KMS-11 (cell line): ENCODE results near the gene ABTB2.

Experiments
- H2AFZ ChIP-seq: fragments of 200-600 bp; sonication (generic); 2 replicates; pipeline ENCODE4 v1.6.1; 2016; ENCODE audit warnings: antibody characterized with exemption, mixed run types, low read depth
- H3K27ac ChIP-seq: fragments of 200-600 bp; sonication (generic); 2 replicates; pipeline ENCODE4 v1.6.1; 2016; ENCODE audit warnings: mild to moderate bottlenecking, mixed run types
- H3K27me3 ChIP-seq: fragments of 200-600 bp; sonication (generic); 2 replicates; pipeline ENCODE4 v1.6.1; 2017; ENCODE audit warnings: mild to moderate bottlenecking, low read depth, mixed run types, moderate library complexity; ENCODE audit not compliant: insufficient read depth
- H3K36me3 ChIP-seq: fragments of 200-600 bp; sonication (generic); 2 replicates; pipeline ENCODE4 v1.6.1; 2017; ENCODE audit warnings: mild to moderate bottlenecking, mixed run types; ENCODE audit not compliant: insufficient read depth
- H3K4me1 ChIP-seq: fragments of 200-600 bp; sonication (generic); 2 replicates; pipeline ENCODE4 v1.6.1; 2016; ENCODE audit warnings: mild to moderate bottlenecking, low read depth, mixed run types; ENCODE audit not compliant: poor library complexity, severe bottlenecking
- H3K4me2 ChIP-seq: fragments of 200-600 bp; sonication (generic); 2 replicates; pipeline ENCODE4 v1.7.0; 2016; ENCODE audit warnings: mild to moderate bottlenecking, mixed run types
- H3K4me3 ChIP-seq: fragments of 200-600 bp; sonication (generic); IDR thresholded peaks from 2 replicates; pipeline ENCODE4 v1.6.1; 2017; ENCODE audit warnings: low read depth, low read length, mixed read lengths; ENCODE audit not compliant: insufficient read depth
- H3K79me2 ChIP-seq: fragments of 200-600 bp; sonication (generic); 2 replicates; pipeline ENCODE4 v1.6.1; 2016; ENCODE audit warnings: low read depth, mixed run types; ENCODE audit not compliant: insufficient read depth
- H3K9ac ChIP-seq: fragments of 200-600 bp; sonication (generic); 2 replicates; pipeline ENCODE4 v1.6.1; 2016; ENCODE audit warnings: mild to moderate bottlenecking, mixed run types
- H4K20me1 ChIP-seq: fragments of 200-600 bp; sonication (generic); 2 replicates; pipeline ENCODE4 v1.6.1; 2016; ENCODE audit warnings: mild to moderate bottlenecking, mixed run types; ENCODE audit not compliant: insufficient read depth
- CTCF ChIP-seq: fragments of 200-600 bp; sonication (generic); conservative IDR thresholded peaks from 2 replicates; pipeline ENCODE4 v1.6.1; 2017; ENCODE audit warnings: low read depth, mild to moderate bottlenecking, antibody characterized with exemption, low read length, moderate library complexity, mixed read lengths

Gene ABTB2

DNA sequence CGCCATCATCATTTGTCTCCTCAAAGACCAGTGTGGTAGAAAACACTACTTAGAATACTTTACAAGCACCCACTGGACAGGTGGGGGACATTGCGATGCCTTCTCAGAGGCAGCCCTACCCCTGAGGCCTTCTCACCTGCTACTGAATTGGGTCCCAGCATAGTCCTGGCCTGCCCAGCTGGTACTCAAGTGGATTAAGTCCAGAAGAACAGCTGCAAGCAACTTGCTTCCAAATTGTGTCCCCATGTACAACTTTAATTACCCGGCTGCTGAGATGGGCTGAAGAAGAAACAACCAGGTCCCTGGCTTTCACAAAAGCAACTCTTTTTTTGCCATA lies 12.3 kb downstream of the ABTB2 start:
- H4K20me1 ChIP-seq = no peaks in the 10 kb centered on the region
- no peaks in the 10 kb centered on the region for H3K27me3 ChIP-seq
- H3K27ac ChIP-seq = no peak overlapping the region
- H2AFZ ChIP-seq = no peak overlapping the region
- no peak overlapping the region for H3K4me2 ChIP-seq
- H3K4me1 ChIP-seq = no peaks in the 10 kb centered on the region
- no peak for TF ChIP-seq CTCF
- no peaks in the 10 kb centered on the region for H3K36me3 ChIP-seq
- H3K4me3 ChIP-seq = no peak overlapping the region
- H3K9ac ChIP-seq = no peak overlapping the region
- no peaks in the 10 kb centered on the region for H3K79me2 ChIP-seq

DNA sequence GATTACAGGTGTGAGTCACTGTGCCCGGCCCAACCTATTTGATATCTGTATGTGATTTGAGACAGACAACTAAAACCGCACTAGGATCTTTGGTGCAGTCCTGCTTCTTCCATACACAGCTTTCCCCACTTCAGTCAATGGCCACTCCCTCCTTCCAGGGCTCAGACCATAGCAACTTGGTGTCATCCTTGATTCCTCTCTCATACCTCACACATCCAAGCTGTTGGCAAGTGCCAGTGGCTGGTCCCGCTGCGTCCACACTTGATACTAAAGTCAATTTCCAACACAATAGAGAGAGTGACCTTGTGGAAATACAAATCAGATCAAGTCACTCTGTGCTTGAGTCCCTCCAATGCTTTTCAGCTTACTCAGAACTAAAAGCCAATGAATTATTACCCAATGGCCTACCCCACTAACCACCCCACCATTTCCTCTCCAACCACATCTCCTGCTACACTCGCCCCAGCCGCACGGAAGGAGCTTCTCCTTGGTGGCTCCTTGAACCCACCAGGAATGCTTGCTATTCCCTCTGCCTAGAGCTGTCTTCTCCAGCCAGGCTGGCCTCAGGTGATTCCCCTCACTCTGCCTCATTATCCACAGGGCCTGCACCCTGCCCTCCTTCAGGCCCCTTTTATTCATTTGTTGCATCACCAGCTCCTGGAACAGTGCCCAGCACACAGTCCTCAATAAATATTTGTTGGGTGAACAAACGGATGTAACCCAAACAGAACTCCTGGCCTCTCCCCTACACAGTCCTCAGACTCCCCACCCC lies 12.9 kb downstream of the ABTB2 start:
- Histone ChIP-seq H3K4me1 (no peaks in the 10 kb centered on the region), H3K79me2 (no peaks in the 10 kb centered on the region), H3K36me3 (no peaks in the 10 kb centered on the region), H3K4me2 (no peak overlapping the region), H3K4me3 (no peak overlapping the region), H4K20me1 (no peaks in the 10 kb centered on the region), H3K27ac (no peak overlapping the region), H2AFZ (no peak overlapping the region), H3K27me3 (no peaks in the 10 kb centered on the region), H3K9ac (no peak overlapping the region)
- TF ChIP-seq CTCF = no peak

DNA sequence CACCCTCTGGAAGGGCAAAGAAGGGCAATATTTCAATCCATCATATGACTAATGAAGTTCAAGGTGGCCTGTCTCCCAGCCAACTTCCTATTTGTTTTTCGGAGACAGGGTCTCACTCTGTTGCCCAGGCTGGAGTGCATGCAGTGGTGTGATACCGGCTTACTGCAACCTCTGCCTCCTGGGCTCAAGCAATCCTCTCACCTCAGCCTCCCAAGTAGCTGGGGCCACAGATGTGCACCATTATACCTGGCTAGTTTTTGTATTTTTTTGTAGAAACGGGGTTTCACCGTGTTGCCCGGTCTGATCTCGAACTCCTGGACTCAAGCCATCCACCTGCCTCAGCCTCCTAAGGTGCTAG lies 13.4 kb downstream of the ABTB2 start:
- H3K9ac ChIP-seq = no peak overlapping the region
- no peaks in the 10 kb centered on the region for H3K4me1 ChIP-seq
- H2AFZ ChIP-seq = no peak overlapping the region
- H3K36me3 ChIP-seq = no peaks in the 10 kb centered on the region
- no peak overlapping the region for H3K27ac ChIP-seq
- TF ChIP-seq CTCF = no peak
- no peak overlapping the region for H3K4me3 ChIP-seq
- no peaks in the 10 kb centered on the region for H3K27me3 ChIP-seq
- no peak overlapping the region for H3K4me2 ChIP-seq
- H4K20me1 ChIP-seq = no peaks in the 10 kb centered on the region
- H3K79me2 ChIP-seq = no peaks in the 10 kb centered on the region

GRCh38 chr11:34343686-34344085 lies 14.1 kb downstream of the ABTB2 start:
- no peak overlapping the region for H2AFZ ChIP-seq
- H3K4me1 ChIP-seq = no peaks in the 10 kb centered on the region
- no peak overlapping the region for H3K27ac ChIP-seq
- no peak overlapping the region for H3K9ac ChIP-seq
- no peak overlapping the region for H3K4me2 ChIP-seq
- no peaks in the 10 kb centered on the region for H4K20me1 ChIP-seq
- H3K4me3 ChIP-seq = no peak overlapping the region
- H3K27me3 ChIP-seq = no peaks in the 10 kb centered on the region
- TF ChIP-seq CTCF = no peak
- H3K79me2 ChIP-seq = no peaks in the 10 kb centered on the region
- no peaks in the 10 kb centered on the region for H3K36me3 ChIP-seq
